Measurements from ENCODE around the gene DLG1.
"Not testable (repeated sequence)": the region's sequence is repeated elsewhere in the genome, so short reads cannot be mapped to it uniquely, and the experiment has no call there.

The DLG1 gene

DNA sequence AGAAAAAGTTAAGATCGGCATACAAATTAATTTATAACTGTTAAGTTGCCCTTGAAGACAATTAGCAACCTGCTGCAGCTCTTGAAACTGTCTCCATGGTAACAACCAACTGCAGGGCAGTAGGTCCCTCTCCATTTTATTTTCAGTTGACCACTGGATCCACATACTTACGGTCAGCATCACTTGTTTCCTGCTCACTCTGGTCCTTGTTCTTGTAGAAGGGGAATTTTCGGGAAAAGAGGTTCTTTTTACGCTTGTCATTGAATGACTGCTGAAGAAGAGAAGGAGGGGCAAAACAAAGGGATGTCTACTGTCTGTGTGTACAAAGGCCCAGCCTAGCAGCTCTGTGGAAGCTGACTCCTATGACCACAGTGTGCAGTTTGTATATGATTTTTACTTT, 222.0 kb downstream of the DLG1 start:
- DNase-seq, result no peak

DNA sequence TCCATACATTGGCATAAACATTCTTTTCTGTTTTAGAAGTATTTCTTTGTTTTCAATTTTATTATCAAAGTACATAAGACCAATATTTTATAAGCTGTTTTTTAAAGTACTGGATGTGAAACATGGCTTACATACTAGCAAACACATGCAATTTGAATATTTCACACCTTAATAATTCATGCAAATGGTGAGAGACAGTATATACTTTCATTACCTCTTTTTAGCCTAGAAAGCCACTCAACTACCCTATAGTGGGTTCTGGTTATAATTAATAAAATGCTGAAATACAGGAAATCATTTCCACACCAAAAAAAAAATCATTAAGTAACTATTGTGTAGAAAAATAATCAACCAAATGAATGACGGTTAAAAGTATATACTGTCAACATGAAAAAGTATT, 230.3 kb downstream of the DLG1 start:
- no peak for DNase-seq

DNA sequence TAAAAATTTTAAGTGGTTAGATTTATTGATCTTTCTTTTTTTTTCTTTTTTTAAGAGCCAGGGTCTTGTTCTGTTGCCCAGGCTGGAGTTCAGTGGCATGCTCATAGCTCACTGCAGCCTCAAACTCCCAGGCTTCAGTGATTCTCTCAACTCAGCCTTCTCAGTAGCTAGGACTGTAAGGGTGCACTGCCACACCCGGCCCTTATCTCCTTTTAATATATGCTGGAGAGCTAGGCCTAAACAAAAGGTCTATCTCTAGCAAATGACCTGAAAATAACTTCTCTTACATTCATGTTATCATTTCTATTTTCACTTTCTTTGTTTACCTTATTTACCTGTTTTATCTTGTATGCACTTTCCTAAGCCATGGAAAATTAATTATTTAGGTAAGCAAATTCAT, 233.6 kb downstream of the DLG1 start:
- peak; percentile 74 for DNase-seq

DNA sequence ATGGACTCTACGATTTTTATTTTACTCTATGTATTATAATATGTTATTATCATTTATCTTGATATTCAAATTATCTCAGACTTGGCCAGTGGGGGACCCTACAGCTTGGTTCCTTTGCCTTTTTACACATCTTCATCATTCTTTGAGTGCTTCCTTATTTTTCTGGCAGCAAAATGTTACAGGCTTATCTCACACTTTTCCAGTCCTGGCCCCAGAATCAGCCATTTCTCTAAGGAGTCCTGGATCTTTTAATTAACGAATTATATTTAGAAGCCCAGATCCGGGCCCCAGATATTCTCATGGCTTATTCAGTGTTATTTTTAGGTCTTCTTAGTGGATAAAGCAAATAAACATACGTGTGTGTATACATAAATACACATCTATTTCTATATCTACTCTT, 236.0 kb downstream of the DLG1 start:
- DNase-seq, result no peak

DNA sequence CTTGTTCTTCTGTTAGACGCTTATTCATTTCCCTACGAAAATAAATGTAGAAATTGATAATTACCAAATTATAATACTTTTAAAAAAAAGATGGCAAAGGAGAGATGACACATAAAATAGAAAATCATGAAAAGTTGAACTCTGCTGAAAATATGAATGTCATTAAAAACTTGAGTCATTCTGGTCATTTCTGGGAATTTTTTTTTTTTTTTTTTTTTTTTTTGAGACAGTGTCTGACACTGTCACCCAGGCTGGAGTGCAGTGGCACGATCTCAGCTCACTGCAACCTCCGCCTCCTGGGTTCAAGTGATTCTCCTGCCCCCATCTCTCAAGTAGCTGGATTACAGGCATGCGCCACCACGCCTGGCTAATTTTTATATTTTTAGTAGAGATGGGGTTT, 246.8 kb downstream of the DLG1 start:
- DNase-seq, result not testable (repeated sequence)

DNA sequence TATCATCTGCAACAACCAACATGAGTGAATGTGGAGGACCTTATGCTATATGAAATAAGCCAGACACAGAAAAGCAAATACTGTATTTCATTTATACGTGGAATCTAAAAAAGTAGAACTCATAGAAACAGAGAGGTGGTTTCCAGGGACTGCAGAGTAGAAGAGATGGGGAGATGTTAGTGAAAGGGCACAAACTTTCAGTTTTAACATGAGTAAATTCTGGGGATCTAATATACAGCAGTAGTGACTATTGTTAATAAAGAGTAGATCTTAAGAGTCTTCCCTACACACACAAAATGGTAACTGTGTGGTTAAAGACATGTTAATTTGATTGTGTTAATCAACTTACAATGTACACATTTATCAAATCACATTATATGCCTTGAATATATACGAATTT, 247.9 kb downstream of the DLG1 start:
- DNase-seq, result no peak

DNA sequence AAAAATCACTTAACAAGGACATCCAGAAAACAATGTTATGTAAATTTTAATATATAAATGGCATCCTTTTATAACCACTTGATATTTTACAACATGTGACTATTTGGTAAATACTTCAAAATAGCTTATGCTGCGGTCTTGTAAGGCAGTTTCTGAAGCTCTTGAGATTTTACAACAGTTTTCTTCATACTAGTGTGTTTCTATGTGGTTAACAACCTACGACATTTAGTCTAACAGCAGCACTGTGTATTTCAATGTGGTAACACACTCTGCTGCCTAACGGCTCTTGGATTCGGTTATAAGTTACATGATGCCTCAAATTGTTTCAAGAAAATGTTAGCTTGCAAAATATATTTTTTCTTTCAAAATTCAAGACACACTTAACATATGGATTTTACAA, 255.9 kb downstream of the DLG1 start:
- no peak for DNase-seq

DNA sequence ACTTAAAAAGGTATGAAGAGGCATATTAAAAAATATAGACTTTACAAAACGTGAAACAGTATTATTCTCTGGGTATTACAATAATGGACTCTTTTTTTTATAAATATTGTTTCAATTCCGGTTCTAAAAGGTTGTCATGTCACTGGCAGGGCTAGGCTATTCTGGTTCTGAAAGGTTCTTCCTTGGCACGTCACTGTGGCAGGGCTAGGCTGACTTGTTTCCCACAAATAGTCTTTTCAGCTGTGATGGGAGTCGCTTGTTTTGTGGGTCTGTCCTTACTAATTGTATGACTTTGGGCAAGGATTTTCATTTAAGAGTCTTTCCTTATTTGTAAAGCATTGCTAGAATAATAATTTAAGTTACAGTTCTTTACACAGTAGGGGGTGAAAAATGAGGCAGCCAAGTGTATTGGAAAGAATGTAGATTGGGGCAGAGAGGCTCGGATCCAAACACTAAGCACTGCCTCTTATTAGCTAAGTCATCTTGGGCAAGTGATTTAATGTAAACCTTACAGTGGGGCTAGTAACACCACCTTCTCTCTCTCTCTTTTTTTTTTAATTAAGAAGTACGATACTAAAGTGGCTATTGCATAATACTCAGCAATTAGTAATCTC, 256.4 kb downstream of the DLG1 start:
- DNase-seq, result no peak

DNA sequence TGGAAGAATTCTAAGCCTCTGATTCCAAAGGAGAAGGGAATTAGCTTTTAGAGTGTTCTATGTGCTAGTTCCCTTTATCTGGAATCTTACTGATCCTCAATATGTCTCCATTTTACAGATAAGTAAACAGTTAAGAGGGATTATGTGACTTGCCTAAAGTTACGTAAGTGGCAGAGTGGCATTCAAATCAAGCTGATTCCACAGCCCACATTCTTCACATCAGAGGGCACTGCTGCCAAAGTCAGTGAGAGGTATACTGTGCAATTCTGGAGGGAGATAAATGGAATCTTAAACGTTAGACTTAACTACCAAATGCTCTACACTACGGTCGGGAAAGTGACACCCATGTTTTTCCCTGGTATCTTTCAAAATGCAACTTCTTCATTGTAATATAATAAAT, 257.8 kb downstream of the DLG1 start:
- DNase-seq, result no peak

DNA sequence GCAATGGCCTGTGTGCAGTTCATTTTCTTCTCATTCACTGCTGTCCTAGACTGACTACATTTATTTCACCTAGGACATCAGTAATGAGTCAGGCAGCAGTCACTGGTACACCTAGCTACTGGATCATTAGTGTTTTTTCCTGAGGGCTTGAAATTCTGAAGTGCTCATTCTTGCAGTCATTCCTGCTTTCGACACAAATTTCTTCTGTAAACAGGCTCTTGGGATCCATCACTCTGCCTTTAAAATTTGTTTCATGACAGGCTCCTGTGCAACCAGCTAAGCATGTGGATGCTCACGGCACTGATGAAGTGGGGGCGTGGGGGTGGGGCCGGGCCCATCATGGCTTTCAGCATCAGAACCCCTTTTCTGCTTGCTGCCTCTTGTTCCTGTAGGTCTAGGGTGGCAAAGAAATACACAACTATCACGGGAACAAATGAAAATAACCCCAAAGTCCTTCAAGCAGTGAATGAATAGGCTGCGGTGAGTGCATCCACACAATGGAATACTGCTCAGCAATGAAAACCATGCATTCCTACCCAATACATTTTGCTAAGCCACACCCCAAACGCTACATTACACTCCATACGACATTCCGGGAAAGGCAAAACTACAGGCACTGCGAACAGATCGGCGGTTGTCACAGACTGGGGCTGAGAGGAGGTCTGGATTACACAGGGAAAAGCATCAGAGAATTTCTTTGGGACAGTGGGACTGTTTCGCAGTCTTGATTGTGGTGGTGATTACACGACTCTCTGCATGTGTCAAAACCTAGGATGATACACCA, 259.5 kb downstream of the DLG1 start:
- no peak for DNase-seq

DNA sequence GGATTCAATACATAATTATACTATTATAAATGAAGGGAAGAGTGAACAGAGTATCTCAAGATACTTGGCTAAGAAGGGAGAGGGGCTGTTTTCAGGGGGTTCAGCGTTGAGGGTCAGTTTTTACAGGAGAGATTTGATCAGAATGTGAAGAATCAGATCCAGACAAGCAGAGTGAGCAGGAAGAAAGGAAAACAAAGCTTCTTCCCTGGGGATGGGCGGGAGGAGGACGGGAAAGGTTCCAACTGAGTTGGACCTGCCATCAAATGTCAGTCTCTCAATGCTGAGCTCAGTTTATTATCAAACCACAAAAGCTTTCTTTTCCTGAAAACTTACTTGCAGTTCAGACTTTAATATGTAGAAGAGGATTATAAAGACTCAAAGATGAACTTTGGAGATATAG, 262.8 kb downstream of the DLG1 start:
- no peak for DNase-seq

DNA sequence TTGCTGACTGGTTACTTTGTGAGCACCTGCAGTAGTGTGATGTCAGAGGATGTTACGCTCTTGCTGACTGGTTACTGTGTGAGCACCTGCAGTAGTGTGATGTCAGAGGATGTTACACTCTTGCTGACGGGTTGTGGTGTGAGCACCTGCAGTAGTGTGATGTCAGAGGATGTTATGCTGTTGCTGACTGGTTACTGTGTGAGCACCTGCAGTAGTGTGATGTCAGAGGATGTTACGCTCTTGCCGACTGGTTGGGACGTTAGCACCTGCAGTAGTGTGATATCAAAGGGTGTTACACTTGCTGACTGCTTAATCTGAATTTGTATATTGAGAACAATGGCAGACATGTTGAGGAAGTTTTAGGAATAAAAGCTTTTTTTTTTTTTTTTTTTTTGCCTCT, 263.6 kb downstream of the DLG1 start:
- DNase-seq, result not testable (repeated sequence)

DNA sequence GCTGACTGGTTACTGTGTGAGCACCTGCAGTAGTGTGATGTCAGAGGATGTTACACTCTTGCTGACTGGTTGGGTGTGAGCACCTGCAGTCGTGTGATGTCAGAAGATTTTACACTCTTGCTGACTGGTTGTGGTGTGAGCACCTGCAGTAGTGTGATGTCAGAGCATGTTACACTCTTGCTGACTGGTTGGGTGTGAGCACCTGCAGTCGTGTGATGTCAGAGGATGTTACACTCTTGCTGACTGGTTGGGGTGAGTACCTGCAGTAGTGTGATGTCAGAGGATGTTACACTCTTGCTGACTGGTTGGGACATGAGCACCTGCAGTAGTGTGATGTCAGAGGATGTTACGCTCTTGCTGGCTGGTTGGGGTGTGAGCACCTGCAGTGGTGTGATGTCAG, 264.6 kb downstream of the DLG1 start:
- not testable (repeated sequence) for DNase-seq

DNA sequence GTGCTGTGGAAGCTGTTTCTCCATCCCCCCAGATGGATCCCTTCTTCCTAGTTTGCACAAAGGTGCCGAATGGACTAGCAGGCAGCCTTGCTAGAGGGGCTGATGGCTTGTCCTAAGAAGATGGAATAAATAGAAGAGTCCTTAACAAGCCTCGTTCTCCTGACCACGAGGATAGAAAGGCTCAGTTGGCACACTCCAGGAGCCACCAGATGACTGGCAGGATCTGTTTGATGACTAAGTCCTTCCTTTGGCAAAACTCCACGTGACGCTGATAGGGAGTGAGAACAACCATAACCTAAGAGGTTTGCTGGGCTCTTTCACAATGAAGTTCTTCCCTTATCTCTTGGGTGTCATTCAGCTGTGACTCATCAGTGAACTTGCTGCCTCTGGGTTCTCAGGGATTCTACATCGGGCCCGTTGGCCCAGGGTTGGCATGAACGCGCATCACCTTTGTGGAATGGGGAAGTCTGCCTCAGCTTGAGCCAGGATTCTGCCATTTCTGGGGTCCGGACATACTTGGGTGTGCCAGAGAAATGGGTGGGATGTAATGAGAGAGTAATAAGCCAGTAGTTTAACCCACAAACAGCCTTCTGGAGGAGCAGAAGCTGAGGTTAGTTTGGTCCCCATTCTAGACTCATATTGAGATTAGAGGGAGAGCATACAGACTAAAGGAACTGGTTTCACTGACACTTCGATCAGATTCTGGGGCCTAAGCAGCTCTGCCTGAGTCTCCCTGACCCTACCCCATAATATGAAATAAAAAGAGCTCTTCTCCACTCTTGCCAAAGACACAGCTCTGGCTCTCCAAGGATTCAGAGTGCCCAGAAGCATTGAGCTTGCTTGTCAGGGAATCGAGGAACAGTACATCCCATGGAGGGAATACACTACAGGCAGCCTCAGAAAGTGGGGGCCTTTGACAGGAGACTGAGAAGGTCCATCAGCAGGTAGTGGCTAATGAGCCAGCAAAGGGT, 266.8 kb downstream of the DLG1 start:
- DNase-seq, result peak; percentile 99

DNA sequence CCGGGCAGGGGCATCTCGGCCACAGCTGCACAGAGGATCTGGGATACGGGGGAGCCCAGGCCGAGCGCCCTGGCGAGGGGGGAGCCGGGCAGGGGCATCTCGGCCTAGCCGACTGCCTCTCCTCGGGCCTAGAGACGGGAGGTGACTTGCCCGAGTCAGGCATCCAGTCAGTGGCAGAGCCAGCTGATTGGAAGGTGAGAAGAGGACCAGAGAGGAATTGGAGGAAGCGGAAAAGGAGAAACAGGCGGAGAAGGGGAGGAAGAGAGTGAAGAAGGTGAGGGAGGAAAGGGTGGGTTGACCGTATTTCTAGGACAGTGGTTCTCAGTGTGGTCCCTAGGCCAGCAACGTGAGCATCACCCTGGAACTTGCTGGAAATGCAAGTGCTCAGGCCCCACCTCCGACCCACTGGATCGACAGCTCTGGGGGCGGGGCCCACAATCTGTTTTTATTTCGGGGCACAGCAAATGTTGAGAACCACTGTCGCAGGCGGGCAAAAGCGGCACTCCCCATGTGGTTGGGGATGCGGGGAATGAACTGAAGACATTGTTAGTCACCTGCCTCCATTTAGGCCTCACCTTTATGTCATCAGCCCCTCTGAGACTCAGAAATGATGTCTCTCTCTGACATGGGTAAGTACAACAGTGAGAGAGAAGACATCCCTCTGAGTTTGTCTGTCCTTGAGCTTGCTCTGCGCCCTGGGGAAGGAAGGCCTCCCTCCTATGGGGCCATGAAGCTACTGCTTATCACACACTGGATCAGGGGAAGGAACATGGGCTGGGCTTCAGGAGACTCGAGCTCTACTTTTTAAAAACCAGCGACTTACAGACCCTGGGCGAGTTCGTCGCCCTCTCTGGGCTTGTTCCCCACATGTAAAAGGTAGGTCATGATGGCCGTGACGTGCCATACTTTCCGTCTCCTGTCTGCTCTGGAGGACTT, 267.8 kb downstream of the DLG1 start:
- DNase-seq, result peak; percentile 45

DNA sequence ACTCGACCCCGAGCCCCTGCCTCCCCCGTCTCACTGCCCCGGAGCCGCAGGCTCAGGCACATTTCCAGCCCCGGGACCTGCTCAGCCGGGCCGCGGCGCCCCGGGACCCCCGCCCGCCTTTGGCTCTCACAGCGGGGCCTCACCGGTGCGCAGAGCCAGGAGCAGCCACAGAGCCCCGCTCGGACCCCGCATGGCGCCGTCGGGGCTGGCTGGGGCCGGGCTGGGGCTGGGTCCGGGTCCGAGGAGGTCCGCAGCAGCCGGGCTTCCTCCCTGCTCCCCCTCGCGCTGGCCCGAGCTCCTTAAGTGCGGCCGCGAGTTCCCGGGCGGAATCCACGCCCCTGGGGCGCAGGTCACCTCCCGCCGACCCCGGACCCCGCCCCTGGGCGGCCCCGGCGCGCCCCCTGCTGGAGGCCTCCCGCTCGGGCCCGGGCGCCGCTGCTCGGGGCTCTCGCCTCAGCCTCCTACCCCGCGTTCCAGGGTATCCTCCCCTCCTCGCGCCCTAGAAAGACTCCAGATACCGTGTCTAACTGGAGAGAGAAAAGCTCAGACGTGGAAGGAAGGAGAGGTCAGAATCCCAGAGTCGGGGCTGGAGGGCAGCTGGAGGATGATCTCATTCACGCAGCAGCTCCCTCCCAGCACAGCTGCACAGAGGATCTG, 268.8 kb downstream of the DLG1 start, which contains the start of gene MELTF:
Gene MELTF, minus strand, starts transcription at position 307 of the 657 bp plus-strand sequence. Its CDS starts 115 bp downstream, at position 192.
- DNase-seq, result peak; percentile 80

DNA sequence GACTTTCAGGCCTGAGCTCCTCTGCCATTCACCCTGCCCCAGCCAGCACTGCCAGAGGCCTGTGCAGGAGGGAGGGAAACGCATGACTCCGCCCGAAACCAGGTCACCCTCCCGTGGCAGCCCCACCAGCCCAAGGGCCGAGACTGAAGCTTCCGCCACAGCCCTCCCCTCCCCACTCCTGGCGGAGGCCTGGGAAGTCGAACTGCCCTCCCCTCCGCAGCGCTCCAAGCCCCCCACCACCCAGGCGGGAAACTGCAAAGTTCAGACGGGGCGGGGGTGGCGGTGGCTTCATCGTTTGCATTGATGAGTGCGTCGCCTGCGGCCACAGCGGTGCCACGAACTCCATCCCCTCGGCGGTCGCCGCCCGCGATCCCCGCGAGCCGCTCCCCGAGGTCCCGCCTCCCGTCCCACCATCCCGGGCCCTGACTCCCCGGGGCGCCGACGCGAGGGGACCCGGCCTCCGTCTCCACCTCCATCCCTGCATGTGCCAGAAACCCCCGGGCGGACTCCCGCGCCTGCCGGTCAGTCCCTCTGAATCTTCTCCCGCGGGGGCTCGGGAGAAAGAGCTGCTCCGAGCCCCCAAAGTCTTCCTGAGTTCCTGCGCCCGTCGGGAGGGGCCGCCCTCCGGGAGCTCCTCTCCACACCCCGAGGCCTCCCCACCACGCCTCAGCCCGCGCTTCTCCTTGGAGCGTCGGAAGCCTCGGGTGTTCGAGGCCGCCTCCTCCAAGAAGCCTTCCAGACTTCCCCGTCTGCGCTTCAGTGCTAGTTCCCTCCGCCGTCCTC, 269.5 kb downstream of the DLG1 start:
- peak; percentile 56 for DNase-seq

DNA sequence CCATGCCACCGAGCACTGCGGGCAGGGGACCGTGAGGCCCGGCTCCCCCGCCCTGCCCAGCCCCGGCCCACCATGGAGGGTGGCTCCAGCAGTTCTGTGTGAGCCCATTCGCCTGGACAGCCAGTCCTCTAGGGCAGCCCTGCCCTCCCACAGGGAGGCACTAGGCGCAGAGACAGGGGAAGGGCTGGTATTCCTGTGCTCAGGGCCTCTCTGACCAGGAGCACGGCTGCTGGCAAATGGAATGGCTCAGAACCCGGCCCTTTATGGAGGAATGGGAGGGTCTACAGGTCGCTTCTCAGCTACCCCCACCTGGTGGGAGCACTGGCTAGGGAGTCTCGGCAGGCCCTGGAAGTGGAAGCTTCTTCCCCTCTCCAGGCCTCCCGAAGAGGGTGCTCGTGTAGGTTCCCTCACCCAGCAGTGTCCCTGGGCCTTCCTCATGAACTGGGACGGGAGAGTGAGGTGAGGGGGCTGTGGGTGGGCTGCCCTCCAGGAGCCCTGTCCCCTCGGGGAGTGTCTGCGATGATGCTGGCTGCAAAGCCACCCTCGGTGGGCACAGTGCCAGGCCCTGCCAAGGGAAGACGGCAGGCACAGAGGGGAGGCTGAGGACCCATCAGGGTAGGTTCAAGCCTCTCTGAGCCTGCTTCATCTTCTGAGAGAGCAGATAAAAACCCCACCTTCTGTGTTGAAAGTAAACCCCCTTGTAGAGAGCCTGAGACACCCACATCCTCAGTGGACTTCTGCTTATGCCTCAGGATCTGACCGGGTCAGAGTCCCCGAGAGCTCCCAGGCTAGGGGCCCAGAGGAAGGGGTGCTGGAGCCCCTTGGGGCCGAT, 270.3 kb downstream of the DLG1 start:
- DNase-seq, result peak; percentile 29

DNA sequence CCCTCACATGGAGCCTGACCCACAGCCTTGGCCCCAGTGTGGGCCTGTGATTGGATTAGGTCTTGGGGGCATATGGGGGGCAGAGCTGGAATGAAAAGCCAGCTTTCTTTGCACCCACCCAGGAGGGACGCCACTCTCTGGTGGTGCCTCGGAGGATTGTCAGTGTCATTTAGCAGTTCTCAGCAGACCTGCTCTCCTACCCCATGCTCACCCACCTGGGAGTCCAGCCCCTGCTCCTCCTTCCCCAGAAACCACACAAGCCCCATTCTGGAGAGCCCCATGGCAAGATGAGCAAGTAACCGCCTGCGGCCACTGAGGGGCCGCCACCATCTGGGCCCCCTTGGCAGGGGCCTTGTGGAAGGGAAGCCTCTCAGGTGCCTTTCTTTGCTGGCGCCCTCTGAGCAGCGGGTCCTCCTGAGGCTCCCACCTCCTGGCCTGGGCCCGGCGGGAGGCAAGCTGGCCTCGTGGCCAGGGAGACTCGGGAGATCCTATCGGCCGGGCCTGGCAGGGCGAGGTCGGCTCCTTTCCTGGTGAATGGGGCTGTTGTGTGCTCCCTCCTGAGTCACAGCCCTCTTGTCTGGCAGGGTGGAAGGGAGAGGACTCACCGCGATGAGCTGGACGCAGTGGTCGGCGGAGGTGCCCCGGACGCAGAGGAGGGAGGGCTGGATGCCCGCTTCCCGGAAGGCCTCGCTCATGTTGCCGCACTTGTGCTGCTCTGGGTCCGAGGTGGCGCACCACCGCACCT, 271.1 kb downstream of the DLG1 start:
- no peak for DNase-seq

All from hematopoietic multipotent progenitor cell treated with erythropoietin and hydrocortisone succinate and interleukin-3 and kit ligand, for 6 days (in vitro differentiated cells).